ENCODE measurements around the gene CC2D1A.
"Not testable (repeated sequence)": the region's sequence is repeated elsewhere in the genome, so short reads cannot be mapped to it uniquely, and the experiment has no call there.

The CC2D1A gene

GRCh38 chr19:13966684-13967128 is 60.7 kb downstream of the CC2D1A start:
- TF ChIP-seq CTCF (IDR thresholded peaks at IDR 0.05; ENCODE audit: insufficient read depth, low read depth, low read length, missing control alignments), result no peak
- H3K4me3 ChIP-seq (ENCODE audit: low read length), result no peak overlapping the region
- no peak for DNase-seq (ENCODE audit: low read depth)

GRCh38 chr19:13967206-13967605 is 61.2 kb downstream of the CC2D1A start:
- not testable (repeated sequence) for H3K4me3 ChIP-seq (ENCODE audit: low read length); DNase-seq (ENCODE audit: low read depth)

GRCh38 chr19:13968383-13968935 is 62.5 kb downstream of the CC2D1A start:
- no peak for TF ChIP-seq CTCF (IDR thresholded peaks at IDR 0.05; ENCODE audit: insufficient read depth, low read depth, low read length, missing control alignments)
- no peak overlapping the region for H3K4me3 ChIP-seq (ENCODE audit: low read length)
- DNase-seq (ENCODE audit: low read depth), result no peak

- H3K4me3 ChIP-seq (ENCODE audit: low read length), result no peak overlapping the region
- no peak for TF ChIP-seq CTCF (IDR thresholded peaks at IDR 0.05; ENCODE audit: insufficient read depth, low read depth, low read length, missing control alignments)
- DNase-seq (ENCODE audit: low read depth), result no peak
Observed at GRCh38 chr19:13968999-13969398, 63.0 kb downstream of the CC2D1A start.

GRCh38 chr19:13969897-13970296 is 63.9 kb downstream of the CC2D1A start:
- TF ChIP-seq CTCF (IDR thresholded peaks at IDR 0.05; ENCODE audit: insufficient read depth, low read depth, low read length, missing control alignments), result no peak
- H3K4me3 ChIP-seq (ENCODE audit: low read length), result no peak overlapping the region
- DNase-seq (ENCODE audit: low read depth), result no peak

DNA sequence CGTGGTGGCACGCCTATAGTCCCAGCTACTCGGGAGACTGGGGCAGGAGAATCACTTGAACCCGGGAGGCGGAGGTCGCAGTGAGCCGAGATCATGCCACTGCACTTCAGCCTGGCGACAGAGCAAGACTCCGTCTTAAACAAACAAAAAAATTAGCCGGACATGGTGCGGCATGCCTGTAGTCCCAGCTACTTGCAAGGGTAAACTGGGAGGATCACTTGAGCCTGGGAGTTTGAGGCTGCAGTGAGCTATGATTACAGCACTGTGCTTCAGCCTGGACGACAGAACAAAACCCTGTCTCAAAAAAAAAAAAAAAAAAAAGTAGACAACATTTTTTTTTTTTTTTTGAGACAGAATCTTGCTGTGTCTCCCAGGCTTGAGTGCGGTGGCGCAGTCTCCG is 65.9 kb downstream of the CC2D1A start:
- DNase-seq (ENCODE audit: low read depth); H3K4me3 ChIP-seq (ENCODE audit: low read length): not testable (repeated sequence)

DNA sequence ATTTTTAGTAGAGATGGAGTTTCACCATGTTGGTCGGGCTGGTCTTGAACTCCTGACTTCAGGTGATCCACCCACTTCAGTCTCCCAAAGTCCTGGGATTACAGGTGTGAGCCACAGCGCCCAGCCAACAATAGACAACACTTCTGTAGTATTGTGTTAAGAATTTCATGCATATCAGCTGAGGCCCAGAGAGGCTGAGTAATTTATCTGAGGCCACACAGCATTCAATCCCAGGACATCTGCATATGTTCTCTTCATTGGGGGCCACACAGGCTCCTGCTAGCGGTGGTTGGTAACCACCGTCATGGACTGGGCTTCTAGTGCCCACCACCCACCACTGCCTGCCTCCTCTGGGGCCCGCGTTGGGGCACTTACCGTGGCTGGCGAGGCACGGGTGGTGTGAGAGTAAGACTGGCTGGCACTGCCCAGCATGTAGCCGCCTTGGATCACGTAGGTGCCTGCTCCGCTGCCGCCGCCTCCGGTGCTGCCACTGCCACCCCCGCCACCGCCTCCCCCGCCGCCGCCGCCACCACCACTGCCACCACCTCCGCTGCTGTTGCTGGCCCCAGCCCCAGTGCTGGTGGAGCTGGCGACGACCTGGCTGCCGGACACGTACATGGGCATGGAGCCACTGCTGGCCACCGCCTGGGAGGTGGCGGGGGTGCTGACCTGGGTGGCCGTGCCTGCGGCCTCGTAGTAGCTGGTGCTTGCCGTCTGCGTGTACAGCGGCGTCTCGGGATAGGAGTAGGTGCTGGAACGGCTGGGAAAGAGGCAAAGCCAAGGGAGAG is 66.6 kb downstream of the CC2D1A start:
- DNase-seq (ENCODE audit: low read depth), result no peak
- H3K4me3 ChIP-seq (ENCODE audit: low read length), result no peak overlapping the region
- no peak for TF ChIP-seq CTCF (IDR thresholded peaks at IDR 0.05; ENCODE audit: insufficient read depth, low read depth, low read length, missing control alignments)

DNA sequence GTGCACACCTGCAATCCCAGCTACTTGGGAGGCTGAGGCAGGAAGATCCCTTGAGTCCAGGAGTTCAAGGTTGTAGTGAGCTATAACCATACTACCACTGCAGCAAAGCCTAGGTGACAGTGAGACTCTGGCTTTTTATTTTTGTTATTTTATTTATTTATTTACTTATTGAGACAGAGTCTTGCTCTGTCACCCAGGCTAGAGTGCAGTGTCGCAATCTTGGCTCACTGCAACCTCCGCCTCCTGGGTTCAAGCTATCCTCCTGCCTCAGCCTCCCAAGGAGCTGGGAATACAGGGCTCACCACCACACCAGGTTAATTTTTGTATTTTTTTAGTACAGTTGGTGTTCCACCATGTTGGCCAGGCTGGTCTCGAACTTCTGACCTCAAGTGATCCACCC is 67.5 kb downstream of the CC2D1A start:
- H3K4me3 ChIP-seq (ENCODE audit: low read length); DNase-seq (ENCODE audit: low read depth): not testable (repeated sequence)

Measured in epithelial cell of esophagus (primary cell).